ENCODE data around the gene ARPP21. TPM values are rescaled to one million over a fixed set of nuclear protein-coding genes. Genes with fewer than 3 reads are reported as not detected.

ARPP21 gene
- total RNA-seq, 4 donors from 2014 or later: not detected

DNA sequence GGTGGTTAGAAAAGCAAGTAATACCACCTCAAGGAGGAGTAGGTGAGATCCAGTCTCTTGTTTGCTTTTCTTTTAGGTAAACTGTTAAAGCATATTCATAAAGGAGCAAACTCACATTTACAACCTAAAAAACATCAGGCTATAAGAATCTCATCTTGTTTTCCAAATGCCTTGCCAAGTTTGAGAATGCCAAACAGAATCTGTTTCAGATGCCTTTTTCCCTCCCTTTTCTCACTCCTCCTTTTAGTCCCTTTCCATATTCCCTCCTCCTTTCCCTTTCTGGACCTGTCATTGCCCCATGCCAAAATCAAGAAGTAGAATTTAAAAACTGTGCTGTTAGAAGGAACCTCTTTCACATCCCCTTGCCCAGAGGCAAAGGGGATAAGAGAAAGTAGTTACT is 140.3 kb downstream of the ARPP21 start:
- no peak overlapping the region for H3K4me3 ChIP-seq
- no peaks in the 10 kb centered on the region for H3K27me3 ChIP-seq
- TF ChIP-seq POLR2AphosphoS5 (IDR thresholded peaks at IDR 0.05) (no peak), POLR2A (IDR thresholded peaks at IDR 0.05) (no peak), EP300 (IDR thresholded peaks at IDR 0.05) (no peak)
- TF ChIP-seq, protein P1, sequence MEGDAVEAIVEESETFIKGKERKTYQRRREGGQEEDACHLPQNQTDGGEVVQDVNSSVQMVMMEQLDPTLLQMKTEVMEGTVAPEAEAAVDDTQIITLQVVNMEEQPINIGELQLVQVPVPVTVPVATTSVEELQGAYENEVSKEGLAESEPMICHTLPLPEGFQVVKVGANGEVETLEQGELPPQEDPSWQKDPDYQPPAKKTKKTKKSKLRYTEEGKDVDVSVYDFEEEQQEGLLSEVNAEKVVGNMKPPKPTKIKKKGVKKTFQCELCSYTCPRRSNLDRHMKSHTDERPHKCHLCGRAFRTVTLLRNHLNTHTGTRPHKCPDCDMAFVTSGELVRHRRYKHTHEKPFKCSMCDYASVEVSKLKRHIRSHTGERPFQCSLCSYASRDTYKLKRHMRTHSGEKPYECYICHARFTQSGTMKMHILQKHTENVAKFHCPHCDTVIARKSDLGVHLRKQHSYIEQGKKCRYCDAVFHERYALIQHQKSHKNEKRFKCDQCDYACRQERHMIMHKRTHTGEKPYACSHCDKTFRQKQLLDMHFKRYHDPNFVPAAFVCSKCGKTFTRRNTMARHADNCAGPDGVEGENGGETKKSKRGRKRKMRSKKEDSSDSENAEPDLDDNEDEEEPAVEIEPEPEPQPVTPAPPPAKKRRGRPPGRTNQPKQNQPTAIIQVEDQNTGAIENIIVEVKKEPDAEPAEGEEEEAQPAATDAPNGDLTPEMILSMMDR (IDR thresholded peaks at IDR 0.05): no peak
- H3K27ac ChIP-seq: no peak overlapping the region
- H3K4me1 ChIP-seq: no peaks in the 10 kb centered on the region
- H3K9me3 ChIP-seq: no peaks in the 10 kb centered on the region
- no peaks in the 10 kb centered on the region for H3K36me3 ChIP-seq
- DNase-seq (ENCODE audit: low spot score in 2 of 2): no peak

DNA sequence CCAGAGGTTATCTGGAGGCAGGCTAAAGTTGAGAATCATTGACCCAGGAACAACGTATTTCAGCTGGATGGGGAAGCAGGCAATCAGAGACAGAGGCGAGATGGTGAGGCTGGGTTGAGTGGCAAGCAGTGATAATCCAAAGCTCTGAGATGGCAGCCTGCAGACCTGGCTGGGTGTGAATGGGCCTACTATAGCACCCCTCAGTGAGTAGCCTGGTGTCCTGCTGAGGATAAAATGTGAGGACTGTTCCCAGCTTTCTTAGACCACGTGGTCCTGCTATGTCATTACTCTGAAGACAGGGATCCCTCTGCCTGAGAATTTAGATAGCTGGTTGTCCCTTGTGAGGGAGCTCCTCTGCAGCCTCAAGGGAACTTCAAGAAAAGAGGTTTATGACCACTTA is 141.5 kb downstream of the ARPP21 start:
- H3K36me3 ChIP-seq: no peaks in the 10 kb centered on the region
- H3K4me1 ChIP-seq: no peaks in the 10 kb centered on the region
- H3K9me3 ChIP-seq: no peaks in the 10 kb centered on the region
- no peak overlapping the region for H3K27ac ChIP-seq
- no peak overlapping the region for H3K4me3 ChIP-seq
- TF ChIP-seq, protein P1 (IDR thresholded peaks at IDR 0.05): no peak
- TF ChIP-seq EP300 (IDR thresholded peaks at IDR 0.05): no peak
- TF ChIP-seq POLR2A (IDR thresholded peaks at IDR 0.05): no peak
- TF ChIP-seq POLR2AphosphoS5 (IDR thresholded peaks at IDR 0.05): no peak
- 57% methylated on average over 3 of the region's 3 CpGs for WGBS
- DNase-seq (ENCODE audit: low spot score in 2 of 2): no peak
- no peaks in the 10 kb centered on the region for H3K27me3 ChIP-seq

DNA sequence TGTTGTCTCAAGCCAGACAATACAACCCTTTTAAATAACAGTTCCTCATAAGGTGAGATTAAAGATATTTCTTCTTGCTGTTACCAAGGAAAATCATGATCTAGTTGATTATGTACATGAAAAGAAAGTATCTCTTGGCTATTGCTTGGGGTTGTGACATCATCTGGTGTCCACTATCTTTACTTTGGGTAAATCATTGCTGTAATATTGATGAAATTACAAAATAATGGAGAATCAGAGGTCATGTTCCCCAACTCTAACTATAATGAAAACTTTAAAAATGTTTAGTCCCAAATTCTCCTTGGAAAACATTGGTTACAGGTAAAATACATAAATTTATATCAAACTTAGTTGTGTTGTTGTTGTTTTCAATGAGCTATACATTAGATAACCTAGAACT is 142.2 kb downstream of the ARPP21 start:
- Histone ChIP-seq H3K4me3 (no peak overlapping the region), H3K4me1 (no peaks in the 10 kb centered on the region), H3K36me3 (no peaks in the 10 kb centered on the region), H3K27me3 (no peaks in the 10 kb centered on the region), H3K27ac (no peak overlapping the region), H3K9me3 (no peaks in the 10 kb centered on the region)
- TF ChIP-seq EP300 (IDR thresholded peaks at IDR 0.05): no peak
- TF ChIP-seq POLR2A (IDR thresholded peaks at IDR 0.05): no peak
- TF ChIP-seq, protein P1 (IDR thresholded peaks at IDR 0.05): no peak
- TF ChIP-seq POLR2AphosphoS5 (IDR thresholded peaks at IDR 0.05): no peak
- DNase-seq (ENCODE audit: low spot score in 2 of 2): no peak

DNA sequence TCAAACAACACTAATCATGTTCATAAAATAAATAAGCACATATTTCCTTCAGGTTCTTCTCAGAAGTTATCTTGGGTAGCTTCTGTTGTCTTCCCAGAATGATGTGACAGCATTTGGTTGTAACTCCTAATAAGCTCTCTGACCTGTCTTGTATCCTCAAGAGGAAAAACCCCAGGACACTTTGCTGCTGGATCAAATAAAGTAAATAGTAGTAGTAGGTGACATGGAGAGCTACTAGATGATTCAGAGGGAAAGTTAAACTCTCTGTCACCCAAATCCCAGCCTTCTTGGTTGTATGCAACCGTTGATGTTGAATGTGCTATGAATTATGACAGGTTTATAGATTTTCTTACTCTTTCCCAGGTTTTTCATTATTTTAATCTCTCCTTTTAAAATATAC is 143.0 kb downstream of the ARPP21 start:
- no peak for DNase-seq (ENCODE audit: low spot score in 2 of 2)
- no peak overlapping the region for H3K4me3 ChIP-seq
- no peaks in the 10 kb centered on the region for H3K27me3 ChIP-seq
- no peaks in the 10 kb centered on the region for H3K36me3 ChIP-seq
- H3K9me3 ChIP-seq: no peaks in the 10 kb centered on the region
- TF ChIP-seq EP300 (IDR thresholded peaks at IDR 0.05): no peak
- TF ChIP-seq, protein P1 (IDR thresholded peaks at IDR 0.05): no peak
- no peak for TF ChIP-seq POLR2A (IDR thresholded peaks at IDR 0.05)
- TF ChIP-seq POLR2AphosphoS5 (IDR thresholded peaks at IDR 0.05): no peak
- 75% methylated on average over 1 of the region's 1 CpG for WGBS
- H3K27ac ChIP-seq: no peak overlapping the region
- H3K4me1 ChIP-seq: no peaks in the 10 kb centered on the region

DNA sequence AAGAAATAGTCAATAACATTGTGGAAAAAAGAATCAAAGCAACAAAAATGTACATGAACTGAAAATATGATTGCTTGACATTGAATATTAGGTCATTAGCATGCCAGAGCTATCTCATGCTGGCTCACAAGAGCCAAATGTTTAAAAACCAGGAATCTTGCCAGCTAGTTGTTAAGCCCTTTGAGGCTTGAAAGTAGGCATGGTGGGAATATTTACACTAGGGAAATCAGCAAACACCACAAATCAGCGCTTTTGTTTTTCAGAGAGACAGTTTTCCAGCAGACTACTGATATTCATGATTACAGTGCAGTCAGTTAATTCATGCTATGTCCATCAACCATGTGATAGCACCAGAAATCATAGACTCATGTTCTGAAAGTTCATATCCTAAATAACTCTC is 144.8 kb downstream of the ARPP21 start:
- WGBS: 84% methylated on average over 1 of the region's 1 CpG
- Histone ChIP-seq H3K9me3 (no peaks in the 10 kb centered on the region), H3K27ac (no peak overlapping the region), H3K27me3 (no peaks in the 10 kb centered on the region), H3K36me3 (no peaks in the 10 kb centered on the region), H3K4me3 (no peak overlapping the region), H3K4me1 (no peaks in the 10 kb centered on the region)
- no peak for DNase-seq (ENCODE audit: low spot score in 2 of 2)
- TF ChIP-seq POLR2A (IDR thresholded peaks at IDR 0.05) (no peak), EP300 (IDR thresholded peaks at IDR 0.05) (no peak), POLR2AphosphoS5 (IDR thresholded peaks at IDR 0.05) (no peak)
- TF ChIP-seq, protein P1 (IDR thresholded peaks at IDR 0.05): no peak

Measured in suprapubic skin (tissue), 4 donors.